GM12891 (cell line): Measurements from ENCODE around the gene CABLES2.
A peak's percentile ranks its signal among the peaks of the same experiment; 100 is the strongest.

ENCODE experiments used
- DNase-seq: peaks from one replicate; pipeline ENCODE4 v3.0.0; 2011; ENCODE audit warnings: low spot score; ENCODE audit not compliant: insufficient read length
- FAIRE-seq: peaks from 2 replicates; lab custom pipeline; 2011; peaks lifted over from hg19 to GRCh38; lab: Jason Lieb, UNC
- PAX5 ChIP-seq: IDR thresholded peaks from 2 replicates; pipeline ENCODE4 v1.6.1; 2011; ENCODE audit warnings: low read length, moderate library complexity, mild to moderate bottlenecking; ENCODE audit not compliant: insufficient read depth, severe bottlenecking
- POLR2A ChIP-seq: IDR thresholded peaks from 2 replicates; pipeline ENCODE4 v1.6.1; 2011; ENCODE audit warnings: low read depth, low read length, control low read depth
- POLR2AphosphoS5 ChIP-seq: IDR thresholded peaks from 2 replicates; pipeline ENCODE4 v1.6.1; 2011; ENCODE audit warnings: low read depth, low read length, control low read depth
- POU2F2 ChIP-seq: IDR thresholded peaks from 2 replicates; pipeline ENCODE4 v1.6.1; 2011; ENCODE audit warnings: low read depth, mild to moderate bottlenecking, control low read depth, low read length, moderate library complexity
- SPI1 ChIP-seq: IDR thresholded peaks from 2 replicates; pipeline ENCODE4 v1.6.1; 2011; ENCODE audit warnings: low read depth, low read length, control low read depth
- TAF1 ChIP-seq: IDR thresholded peaks from 2 replicates; pipeline ENCODE4 v1.6.1; 2011; ENCODE audit warnings: low read depth, low read length, control low read depth

Gene CABLES2

DNA sequence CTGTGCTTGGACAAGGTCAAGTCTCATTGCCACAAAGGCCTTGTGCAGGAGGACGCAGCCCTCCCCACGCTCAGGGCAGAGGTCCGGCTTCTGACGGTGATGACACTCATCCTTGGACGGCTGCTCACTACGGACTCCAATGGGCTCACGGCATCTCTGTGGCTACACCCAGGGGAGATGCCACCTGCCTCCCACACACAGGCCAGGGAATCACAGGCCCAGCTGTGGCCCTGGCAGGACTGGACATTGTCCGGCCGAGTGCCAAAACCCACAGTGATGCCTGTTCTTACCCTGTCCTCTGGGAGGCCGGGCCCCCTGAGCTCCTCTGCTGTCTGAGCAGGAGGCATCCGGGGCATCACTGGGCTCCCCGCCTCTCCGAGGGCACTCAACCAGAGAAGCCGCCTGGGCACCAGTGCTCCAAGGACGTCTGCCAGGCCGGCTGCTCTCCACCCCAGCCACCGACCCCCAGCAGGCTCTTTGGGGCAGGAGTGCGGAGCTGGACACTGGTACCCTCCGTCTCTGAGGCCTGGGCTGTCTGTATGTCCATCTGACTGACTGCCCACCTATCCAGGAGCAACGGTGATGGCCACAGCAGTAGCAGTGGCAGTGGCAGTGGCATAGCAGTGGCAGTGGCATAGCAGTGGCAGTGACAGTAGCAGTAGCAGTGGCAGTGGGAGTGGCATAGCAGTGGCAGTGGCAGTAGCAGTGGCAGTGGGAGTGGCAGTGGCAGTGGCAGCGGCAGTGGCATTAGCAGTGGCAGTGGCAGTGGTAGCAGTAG, 18.4 kb upstream of the CABLES2 start:
- DNase-seq: no peak
- TF ChIP-seq TAF1: no peak
- FAIRE-seq: no peak

- DNase-seq (no peak), FAIRE-seq (no peak)
- TF ChIP-seq SPI1 (no peak), POLR2AphosphoS5 (no peak), PAX5 (no peak), POU2F2 (no peak), TAF1 (no peak), POLR2A (no peak)
Measured at GRCh38 chr20:62424249-62425107, 17.4 kb upstream of the CABLES2 start.

DNA sequence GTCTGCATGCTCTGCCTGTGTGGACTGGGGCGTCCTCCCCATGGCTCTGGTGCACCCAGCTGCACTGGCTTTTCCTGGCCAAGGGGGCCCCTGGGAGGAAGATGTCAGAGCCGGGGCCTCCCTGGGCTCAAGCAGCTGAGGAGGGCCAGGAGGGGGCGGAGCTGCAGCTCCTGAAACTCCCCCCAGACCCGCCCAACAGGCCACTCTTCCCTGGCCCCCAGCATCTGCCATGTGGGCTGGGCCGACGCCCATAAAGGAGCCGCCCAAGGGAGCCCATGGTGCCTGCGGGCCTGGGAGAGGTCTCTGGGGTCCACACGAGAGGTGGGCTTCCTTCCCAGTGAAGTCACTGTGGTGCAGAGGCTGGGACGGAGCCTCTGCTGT, 16.2 kb upstream of the CABLES2 start:
- TF ChIP-seq TAF1 (no peak), POLR2AphosphoS5 (no peak), SPI1 (no peak), POLR2A (no peak), POU2F2 (no peak), PAX5 (no peak)
- no peak for FAIRE-seq
- no peak for DNase-seq

DNA sequence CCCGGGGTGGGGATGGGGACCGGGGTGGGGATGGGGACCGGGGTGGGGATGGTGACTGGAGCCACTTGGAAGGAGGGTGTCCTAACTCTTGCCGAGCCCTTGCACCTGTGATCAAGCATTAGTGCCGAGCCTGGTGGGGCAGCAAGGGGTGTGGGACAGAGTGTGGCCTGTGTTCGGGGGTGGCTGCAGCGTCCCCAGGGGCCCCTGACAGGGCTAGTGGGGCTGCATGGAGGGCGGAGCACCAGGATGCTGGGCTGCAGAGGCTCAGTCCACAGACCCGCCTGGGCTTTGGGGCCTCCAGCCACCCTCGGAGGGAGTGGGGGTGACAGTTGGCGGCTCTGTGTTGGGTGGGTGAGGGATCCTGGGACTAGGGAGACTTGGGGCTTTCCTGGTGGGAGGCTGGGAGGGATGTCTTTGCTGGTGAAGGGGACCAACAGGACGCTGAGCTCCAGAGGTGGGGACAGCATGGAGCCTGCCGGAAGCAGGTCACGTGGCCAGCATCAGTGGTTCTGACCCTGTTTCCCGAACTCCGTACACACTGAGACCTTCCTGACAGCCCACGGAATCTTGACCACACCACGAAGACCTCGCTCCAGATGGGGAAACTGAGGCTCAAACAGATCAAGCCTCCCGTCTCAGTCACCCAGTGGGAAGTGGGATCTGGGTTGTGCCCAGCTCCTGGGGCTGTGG, 15.7 kb upstream of the CABLES2 start:
- DNase-seq (no peak), FAIRE-seq (no peak)
- no peak for TF ChIP-seq POU2F2
- no peak for TF ChIP-seq POLR2AphosphoS5
- TF ChIP-seq POLR2A: no peak
- no peak for TF ChIP-seq PAX5
- TF ChIP-seq SPI1: no peak
- no peak for TF ChIP-seq TAF1

DNA sequence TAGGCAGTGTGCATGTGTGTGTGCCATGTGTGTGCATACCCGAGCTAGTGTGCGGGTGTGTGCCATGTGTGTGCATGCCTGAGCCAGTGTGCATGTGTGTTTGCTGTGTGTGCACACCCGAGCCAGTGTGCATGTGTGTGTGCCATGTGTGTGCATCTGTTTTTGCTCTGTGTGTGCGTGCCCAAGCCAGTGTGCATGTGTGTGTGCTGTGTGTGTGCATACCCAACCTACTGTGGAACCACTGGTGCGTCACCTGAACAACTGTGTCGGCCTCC, 14.6 kb upstream of the CABLES2 start:
- no peak for DNase-seq
- FAIRE-seq: no peak
- TF ChIP-seq POU2F2 (no peak), TAF1 (no peak), SPI1 (no peak), PAX5 (no peak), POLR2AphosphoS5 (no peak), POLR2A (no peak)

DNA sequence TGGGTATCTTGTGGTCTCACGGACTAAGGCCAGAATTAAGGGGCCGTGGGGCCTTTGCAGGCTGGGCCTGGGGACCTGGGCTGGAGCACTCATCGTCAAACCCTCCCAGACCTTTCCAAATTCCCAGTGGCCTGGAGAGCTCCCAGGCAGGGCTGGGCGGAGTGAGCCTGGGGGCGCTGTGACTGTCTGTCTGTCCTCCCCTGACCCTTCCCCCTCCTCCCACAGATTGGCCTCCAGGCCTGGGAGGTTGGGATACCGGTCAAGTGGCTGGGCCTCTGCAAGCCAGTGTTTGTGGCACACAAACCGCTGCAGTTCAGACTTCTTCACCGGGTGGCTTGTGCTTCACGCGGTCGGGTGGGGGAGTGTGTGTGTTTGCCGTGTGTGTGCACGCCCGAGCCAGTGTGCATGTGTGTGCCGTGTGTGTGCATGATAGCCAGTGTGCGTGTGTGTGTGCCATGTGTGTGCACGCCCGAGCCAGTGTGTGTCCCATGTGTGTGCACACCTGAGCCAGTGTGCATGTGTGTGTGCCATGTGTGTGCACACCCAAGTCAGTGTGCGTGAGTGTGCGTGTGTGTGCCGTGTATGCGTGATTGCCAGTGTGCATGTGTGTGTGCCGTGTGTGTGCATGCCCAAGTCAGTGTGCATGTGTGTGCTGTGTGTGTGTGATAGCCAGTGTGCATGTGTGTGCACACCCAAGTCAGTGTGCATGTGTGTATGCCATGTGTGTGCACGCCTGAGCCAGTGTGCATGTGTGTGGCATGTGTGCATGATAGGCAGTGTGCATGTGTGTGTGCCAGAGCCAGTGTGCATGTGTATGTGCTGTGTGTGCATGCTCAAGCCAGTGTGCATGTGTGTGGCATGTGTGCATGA, 14.0 kb upstream of the CABLES2 start:
- TF ChIP-seq TAF1 (no peak), POU2F2 (no peak), PAX5 (no peak), POLR2A (no peak), POLR2AphosphoS5 (no peak), SPI1 (no peak)
- FAIRE-seq (peak; percentile 63), DNase-seq (no peak)

DNA sequence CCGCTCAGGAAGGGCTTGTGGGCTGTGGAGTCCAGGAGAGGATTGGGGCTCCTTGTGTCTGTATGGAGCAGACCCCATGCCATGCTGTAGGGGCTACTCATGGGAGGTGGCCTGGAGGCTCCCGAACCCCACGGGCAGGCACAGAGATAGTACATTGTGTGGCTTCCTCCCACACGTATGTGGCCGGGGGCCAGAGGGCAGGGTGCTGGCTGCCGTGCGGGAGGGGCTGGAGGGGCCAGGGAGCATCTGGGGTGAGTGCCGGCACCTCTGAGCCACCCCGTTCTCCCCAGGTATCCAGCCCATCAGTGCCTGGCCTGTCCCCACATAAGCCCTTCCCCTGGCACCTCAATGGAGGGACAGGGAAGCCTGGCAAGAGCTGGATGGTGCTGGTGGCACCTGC, 12.7 kb upstream of the CABLES2 start:
- FAIRE-seq (no peak), DNase-seq (no peak)
- TF ChIP-seq PAX5: no peak
- TF ChIP-seq POLR2AphosphoS5: no peak
- TF ChIP-seq POU2F2: no peak
- TF ChIP-seq POLR2A: no peak
- TF ChIP-seq TAF1: no peak
- no peak for TF ChIP-seq SPI1

DNA sequence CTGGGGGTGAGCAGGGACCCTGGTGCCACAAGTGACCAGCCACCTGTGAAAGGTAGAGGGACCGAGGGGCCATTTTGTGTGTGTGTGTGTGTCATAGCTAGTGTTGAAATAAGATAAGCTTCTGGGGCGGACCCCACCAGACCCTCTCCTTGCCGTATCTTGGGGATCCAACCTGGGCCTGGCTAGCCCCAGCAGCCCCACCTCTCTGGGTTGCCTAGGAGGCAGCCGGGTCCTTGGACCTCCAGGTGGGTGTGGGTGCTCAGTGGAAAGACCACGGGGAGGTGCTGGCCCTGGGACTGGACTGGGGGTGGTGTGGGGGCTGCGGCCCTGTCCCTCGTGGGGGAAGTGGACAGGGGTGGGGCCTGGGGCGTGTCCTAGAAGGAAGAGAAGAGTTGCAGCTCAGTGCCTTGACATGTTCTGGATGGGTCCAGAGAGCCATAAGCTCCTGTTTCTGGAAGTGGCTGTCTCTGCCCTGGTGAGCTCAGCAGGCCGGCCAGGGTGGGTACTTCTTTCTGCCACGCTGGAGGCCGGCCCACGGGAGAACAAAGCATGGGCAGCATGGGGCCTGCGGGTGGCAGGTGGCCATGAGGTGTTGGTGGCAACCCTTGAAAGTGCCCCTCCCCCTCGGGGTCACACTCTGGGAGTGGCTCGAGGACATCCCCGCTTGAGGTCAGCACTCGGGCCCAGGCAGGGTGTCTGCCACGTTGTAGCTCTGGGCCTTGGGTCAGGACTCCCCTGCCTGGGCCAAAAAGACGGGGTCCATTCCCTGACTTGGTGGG, 11.8 kb upstream of the CABLES2 start:
- DNase-seq: no peak
- FAIRE-seq: no peak

More for the DNA sequence above, 11.8 kb upstream of the CABLES2 start:
- no peak for TF ChIP-seq POLR2A
- TF ChIP-seq PAX5: no peak
- TF ChIP-seq POLR2AphosphoS5: no peak
- no peak for TF ChIP-seq SPI1
- no peak for TF ChIP-seq POU2F2
- TF ChIP-seq TAF1: no peak
